ENCODE results near the gene GPALPP1.

GRCh38 chr13:45003417-45003816, 14.1 kb downstream of the GPALPP1 start:
- TF ChIP-seq CTCF (IDR thresholded peaks at IDR 0.05): no peak
- no peak for TF ChIP-seq POLR2A (IDR thresholded peaks at IDR 0.05)

All from breast epithelium (tissue), 3 donors.